VCaP (cell line): ENCODE results near the gene SNAI3.

ENCODE experiments used
- H3K27ac ChIP-seq: fragments of 450-650 bp; 2 replicates; pipeline ENCODE4 v1.5.1; 2017
- CTCF ChIP-seq: fragments of 450-650 bp; conservative IDR thresholded peaks from 2 replicates; pipeline ENCODE4 v1.5.1; 2017; ENCODE audit warnings: mild to moderate bottlenecking, moderate library complexity

Gene SNAI3

DNA sequence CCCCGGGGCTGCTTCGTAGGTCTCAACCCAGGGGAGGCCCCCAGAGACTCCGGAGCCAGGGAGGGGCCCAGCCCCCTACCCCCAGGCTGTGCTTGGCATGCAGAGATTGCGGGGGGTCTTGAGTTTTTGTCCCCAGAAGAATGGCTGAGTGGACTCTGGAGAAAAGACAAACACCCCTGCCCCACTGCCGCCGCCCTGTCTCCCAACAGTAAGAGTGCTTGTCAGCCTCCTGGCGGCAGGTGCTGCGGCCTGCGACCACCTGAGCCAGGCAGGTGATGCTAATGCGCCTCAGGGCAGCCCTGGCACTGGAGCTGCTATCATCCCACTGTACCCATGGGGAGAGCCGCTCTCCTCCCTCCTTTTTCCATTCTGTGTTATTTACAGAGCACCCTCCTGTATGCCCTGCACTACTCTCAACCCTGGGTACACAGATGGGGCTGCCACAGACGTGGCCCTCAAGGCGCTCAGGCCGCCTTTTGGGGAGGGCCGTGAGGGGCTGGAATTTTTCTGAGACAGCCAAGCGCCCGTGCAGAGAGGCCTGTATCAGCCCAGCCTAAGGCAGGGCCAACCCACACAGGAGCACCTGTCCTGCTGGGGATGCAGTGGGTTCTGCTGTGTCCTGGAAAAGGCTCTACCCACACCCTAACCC is 50.5 kb downstream of the SNAI3 start:
- H3K27ac ChIP-seq = no peak overlapping the region
- TF ChIP-seq CTCF = no peak

DNA sequence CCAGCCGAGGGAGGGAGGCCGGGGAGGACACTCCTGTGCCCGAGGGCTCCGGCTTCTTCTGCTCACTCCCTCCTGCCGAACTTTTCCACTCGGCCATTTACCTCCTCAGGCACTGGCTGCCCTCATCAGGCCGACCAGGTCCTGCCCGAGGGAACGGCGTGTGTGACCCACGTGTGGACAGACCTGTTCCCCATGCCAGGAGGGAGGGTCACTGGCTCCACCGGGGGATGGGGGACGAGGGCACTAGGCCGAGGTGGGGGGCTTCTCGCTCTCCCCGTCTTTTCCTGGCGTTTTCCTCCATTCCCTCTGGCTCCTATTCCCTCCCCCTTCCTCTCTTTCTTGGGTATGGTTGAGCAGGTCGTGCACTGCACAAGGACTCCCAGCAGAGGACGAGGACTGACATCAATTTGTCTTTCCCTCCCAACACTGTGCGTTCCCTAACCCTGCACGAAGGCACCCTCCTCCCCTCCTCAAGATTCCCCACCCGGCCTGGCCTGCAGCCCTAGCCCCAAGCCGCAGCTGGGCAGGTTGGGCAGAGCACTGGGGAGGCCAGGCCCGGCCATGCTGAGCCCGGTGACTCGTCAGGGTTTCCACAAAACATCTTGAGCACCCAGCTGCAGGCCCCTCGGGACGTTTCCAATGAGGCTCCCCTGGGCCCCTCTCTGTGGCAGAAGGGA is 51.2 kb downstream of the SNAI3 start:
- TF ChIP-seq CTCF = no peak
- H3K27ac ChIP-seq = no peak overlapping the region

- TF ChIP-seq CTCF = no peak
- H3K27ac ChIP-seq = no peak overlapping the region
Observed at GRCh38 chr16:88634141-88634993, 51.9 kb downstream of the SNAI3 start.

DNA sequence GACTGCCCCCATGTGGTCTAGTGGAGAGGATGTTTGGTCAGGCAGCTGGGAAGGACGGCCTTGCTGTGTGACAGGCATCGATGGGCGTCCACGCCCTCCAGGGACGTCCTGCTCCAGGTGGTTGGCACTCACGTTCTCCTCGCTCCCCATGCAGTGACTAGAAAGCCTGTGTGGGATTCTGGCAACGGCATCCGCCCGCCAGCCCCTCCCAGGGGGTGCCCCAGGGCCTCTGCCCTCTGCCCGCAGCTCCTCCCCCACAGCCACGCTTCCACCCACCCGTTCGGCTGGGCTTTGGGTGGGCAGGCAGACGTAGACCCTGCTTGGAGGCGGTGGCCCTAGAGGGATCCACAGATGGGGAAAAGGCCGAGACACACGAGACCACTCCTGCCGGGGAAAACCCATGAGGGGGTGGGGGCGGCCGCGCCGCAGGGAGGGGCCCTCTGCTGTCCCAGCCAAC is 52.6 kb downstream of the SNAI3 start:
- no peak for TF ChIP-seq CTCF
- H3K27ac ChIP-seq = no peak overlapping the region

- no peak for TF ChIP-seq CTCF
- H3K27ac ChIP-seq = no peak overlapping the region
Observed at GRCh38 chr16:88632587-88632930, 53.7 kb downstream of the SNAI3 start.

DNA sequence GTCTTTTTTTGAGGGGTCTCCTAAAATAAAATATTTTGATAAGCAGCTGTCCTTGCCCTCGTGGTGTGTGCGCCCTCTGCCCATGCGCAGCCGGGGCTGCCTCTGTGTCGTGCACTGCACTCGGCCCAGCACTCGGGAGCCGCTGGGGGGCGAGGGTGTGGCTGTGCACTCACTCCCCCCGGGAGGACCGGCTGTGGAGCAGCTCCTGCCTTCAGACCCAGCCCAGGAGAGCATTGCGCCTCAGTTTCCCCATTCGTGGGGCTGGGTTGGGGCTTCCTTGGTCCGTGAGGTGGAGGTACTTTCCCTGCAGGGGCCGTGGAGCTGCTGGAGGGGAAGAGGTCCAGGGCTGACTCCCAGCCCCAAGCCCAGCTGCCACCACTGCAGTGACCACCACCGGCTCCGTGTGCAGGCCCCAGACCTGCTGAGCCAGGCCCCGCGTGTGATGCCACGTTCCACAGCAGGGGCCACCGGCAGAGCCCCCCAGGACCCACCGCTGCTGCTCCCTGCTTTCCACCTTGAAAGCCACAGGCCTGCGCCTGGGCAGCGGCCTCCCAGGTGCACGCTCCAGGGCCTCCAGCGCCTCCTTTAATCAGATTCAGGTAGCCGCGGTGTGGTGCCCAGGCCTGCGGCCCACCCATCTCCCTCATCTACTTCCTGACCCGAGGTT is 54.3 kb downstream of the SNAI3 start:
- TF ChIP-seq CTCF = no peak
- H3K27ac ChIP-seq = no peak overlapping the region

DNA sequence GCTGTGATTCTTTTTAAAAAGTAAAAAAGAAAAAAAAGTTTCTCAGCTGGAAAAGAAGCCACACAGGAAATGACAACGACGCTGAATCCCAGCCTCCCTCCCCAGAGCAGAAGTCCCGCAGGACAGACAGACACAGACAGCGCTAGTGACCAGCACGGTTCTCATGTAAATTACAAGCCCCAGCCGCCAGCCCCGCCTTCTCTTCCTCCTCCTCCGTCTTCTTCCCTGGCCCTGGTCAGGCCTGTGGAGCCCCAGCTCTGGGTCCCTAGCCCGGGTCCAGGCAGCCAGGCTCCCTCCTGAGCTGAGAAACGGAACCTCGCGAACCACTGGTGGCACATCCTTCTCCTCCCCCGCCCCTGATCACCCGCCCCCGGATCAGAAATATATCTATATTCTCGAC is 54.9 kb downstream of the SNAI3 start:
- H3K27ac ChIP-seq = no peak overlapping the region
- TF ChIP-seq CTCF = no peak
